GM12878 (cell line): ENCODE results near the gene USP17L17. TPM values are rescaled to one million over a fixed set of nuclear protein-coding genes. Genes with fewer than 3 reads are reported as not detected.
"Not testable (repeated sequence)": the region's sequence is repeated elsewhere in the genome, so short reads cannot be mapped to it uniquely, and the experiment has no call there.

Experiments used
- ATAC-seq: fragments of 200-7000 bp; cut with Tn5 transposase; 3 replicates; pipeline ENCODE4 v1.9.1; 2020; ENCODE audit warnings: mild to moderate bottlenecking, moderate library complexity
- BruUV-seq: library from RNA; stranded (reverse); fragments of 400-500 nt; replicated peaks from 2 replicates; lab custom pipeline; 2021; lab: Mats Ljungman, UMichigan
- CTCF ChIA-PET: fragments of 300-600 bp; sonication (Branson Sonifier 250); formaldehyde crosslinking; extraction: SDS; loops from one replicate; lab custom pipeline; 2021; ENCODE audit warnings: inconsistent platforms; lab: Yijun Ruan, JAX
- POLR2A ChIA-PET: fragments of 350-600 bp; formaldehyde crosslinking; extraction: SDS; loops from one replicate; lab custom pipeline; 2021; ENCODE audit warnings: inconsistent platforms; lab: Charles Lee
- RAD21 ChIA-PET: fragments of 300-600 bp; sonication (Branson Sonifier 250); formaldehyde crosslinking; loops from one replicate; lab custom pipeline; 2023; ENCODE audit warnings: antibody characterized with exemption; ENCODE audit not compliant: unreplicated experiment; lab: Charles Lee
- SMC1A ChIA-PET: fragments of 300-600 bp; sonication (Branson Sonifier 250); formaldehyde crosslinking; loops from one replicate; lab custom pipeline; 2023; ENCODE audit not compliant: unreplicated experiment, uncharacterized antibody; lab: Charles Lee
- DNase-seq: peaks from one replicate; pipeline ENCODE4 v3.0.0-alpha.2; 2011; ENCODE audit warnings: low read depth, low spot score
- FAIRE-seq: peaks from 3 replicates; lab custom pipeline; 2011; peaks lifted over from hg19 to GRCh38; lab: Jason Lieb, UNC
- H2AFZ ChIP-seq: 2 replicates; pipeline ENCODE4 v1.6.0; 2011; ENCODE audit warnings: low read depth, low read length, control low read depth; ENCODE audit not compliant: control insufficient read depth
- H3K27ac ChIP-seq: 2 replicates; pipeline ENCODE4 v1.5.1; 2011; ENCODE audit warnings: control low read depth; ENCODE audit not compliant: control insufficient read depth, insufficient read depth
- H3K27me3 ChIP-seq, 2 experiments: replicated peaks in 1 of 2; 2 replicates each; pipeline versions ENCODE4 v1.6.0 to v1.6.1; 2011; ENCODE audit warnings: low read length in 1 of 2; ENCODE audit not compliant: control insufficient read depth in 2 of 2, insufficient read depth in 2 of 2
- H3K36me3 ChIP-seq, 2 experiments: 2 replicates each; pipeline ENCODE4 v1.5.1; 2011; ENCODE audit warnings: low read length in 1 of 2; ENCODE audit not compliant: control insufficient read depth in 2 of 2, insufficient read depth in 2 of 2
- H3K4me1 ChIP-seq: 2 replicates; pipeline ENCODE4 v1.6.1; 2011; ENCODE audit warnings: mild to moderate bottlenecking, low read length, moderate library complexity, mixed read lengths; ENCODE audit not compliant: control insufficient read depth, insufficient read depth
- H3K4me2 ChIP-seq: 2 replicates; pipeline ENCODE4 v1.6.0; 2011; ENCODE audit warnings: control low read depth; ENCODE audit not compliant: control insufficient read depth, insufficient read depth
- H3K4me3 ChIP-seq: fragments of 200-600 bp; sonication (generic); 2 replicates; pipeline ENCODE4 v1.5.1; 2016
- H3K79me2 ChIP-seq: 2 replicates; pipeline ENCODE4 v1.6.0; 2011; ENCODE audit warnings: low read length; ENCODE audit not compliant: control insufficient read depth, insufficient read depth
- H3K9ac ChIP-seq: 2 replicates; pipeline ENCODE4 v1.8.0; 2011; ENCODE audit warnings: low read length, control low read depth, mixed read lengths; ENCODE audit not compliant: control insufficient read depth, insufficient read depth
- H3K9me3 ChIP-seq: replicated peaks from 3 replicates; pipeline ENCODE4 v1.5.1; 2011; ENCODE audit warnings: mild to moderate bottlenecking, low read length; ENCODE audit not compliant: control insufficient read depth, insufficient read depth
- H4K20me1 ChIP-seq: 2 replicates; pipeline ENCODE4 v1.6.0; 2011; ENCODE audit not compliant: control insufficient read depth, insufficient read depth
- WGBS: methylation state at CpG from one replicate; pipeline ENCODE4 v1.1.6; 2016; ENCODE audit warnings: low lambda C conversion rate; ENCODE audit not compliant: insufficient replicate concordance, insufficient coverage; ENCODE audit errors: missing lambda C conversion rate; 5-methylcytosine and 5-hydroxymethylcytosine counted together
- in situ Hi-C: fragments of 300-500 bp; cut with MboI; formaldehyde crosslinking; loops from 9 replicates; pipeline ENCODE4 v1.14.3; 2018; ENCODE audit warnings: mixed read lengths
- intact Hi-C: fragments of 100-400 bp; cut with micrococcal nuclease; formaldehyde crosslinking; loops from one replicate; pipeline ENCODE4 v1.14.2; 2022; ENCODE audit not compliant: unreplicated experiment
- polyA plus RNA-seq, 11 experiments: library from polyadenylated mRNA; depleted of rRNA in 4 of 11; unstranded in 6 of 11; stranded (reverse) in 5 of 11; fragments of >200 nt; fragmentation: Nextera tagmentation in 4 of 11; fragmentation: Illumina TruSeq in 1 of 11; extraction: Ambion mirVana in 4 of 11; extraction: Trizol in 1 of 11; gene quantifications; 1 replicate in 1 of 11; 2 replicates in 10 of 11; pipeline versions ENCODE4 v1.2.1 to v1.2.3, GENCODE V29; 2011 to 2016; ENCODE audit warnings: inconsistent platforms in 2 of 11, missing spikeins in 2 of 11, low read depth in 1 of 11
- total RNA-seq, 4 experiments: library from RNA; depleted of rRNA in 3 of 4; stranded (reverse); fragments of >200 nt in 3 of 4; fragmentation: Illumina TruSeq in 1 of 4; extraction: Trizol in 1 of 4; gene quantifications; 2 replicates each; pipeline versions ENCODE4 v1.2.1 to v1.2.3, GENCODE V29; 2013 to 2021

The USP17L17 gene
- total and polyA plus RNA-seq, 10 of the 15 experiments (the other 5 are each of a cell fraction or from before 2014, with no cell fraction given): not detected

GRCh38 chr4:9215105-9215504 lies 28.6 kb upstream of the USP17L17 start, which contains the start of gene USP17L11:
TSS of gene USP17L11 (plus strand) at chr4:9215405. CDS start at chr4:9215405, 0 bp downstream.
- H3K79me2 ChIP-seq, H3K27me3 ChIP-seq, H3K4me2 ChIP-seq, H3K9ac ChIP-seq, RAD21 ChIA-PET, H4K20me1 ChIP-seq, SMC1A ChIA-PET, H3K36me3 ChIP-seq, BruUV-seq, H2AFZ ChIP-seq, H3K9me3 ChIP-seq, POLR2A ChIA-PET, H3K27ac ChIP-seq, H3K4me3 ChIP-seq, intact Hi-C loops, FAIRE-seq, CTCF ChIA-PET, in situ Hi-C loops, ATAC-seq, H3K4me1 ChIP-seq, DNase-seq: not testable (repeated sequence)
- WGBS: no CpG with 5 or more reads among the region's 14 CpGs

DNA sequence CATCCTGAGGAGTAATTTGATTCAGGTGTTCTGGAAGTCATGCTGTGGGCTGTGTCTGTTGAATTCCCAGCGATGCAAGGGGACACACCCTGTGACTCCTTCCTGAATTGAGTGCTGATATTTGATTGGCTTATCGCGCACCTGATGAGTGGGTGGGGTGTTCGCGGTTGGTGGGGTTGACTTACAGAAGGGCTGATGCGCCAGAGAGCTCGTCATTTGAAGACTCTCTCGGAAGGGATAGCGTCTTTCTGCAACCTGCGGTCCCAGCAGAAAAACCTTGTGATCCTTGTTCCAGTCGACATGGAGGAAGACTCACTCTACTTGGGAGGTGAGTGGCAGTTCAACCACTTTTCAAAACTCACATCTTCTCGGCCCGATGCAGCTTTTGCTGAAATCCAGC lies 23.8 kb upstream of the USP17L17 start, which contains the start of gene USP17L12:
TSS of gene USP17L12 (plus strand) at position 301 of the 400 bp plus-strand sequence. CDS start at position 301, 0 bp downstream.
- WGBS: no CpG with 5 or more reads among the region's 13 CpGs

GRCh38 chr4:9224596-9224995 lies 19.1 kb upstream of the USP17L17 start, which contains the start of gene USP17L13:
TSS of gene USP17L13 (plus strand) at chr4:9224896. CDS start at chr4:9224896, 0 bp downstream.
- H4K20me1 ChIP-seq, H3K36me3 ChIP-seq, H3K27ac ChIP-seq, H3K4me3 ChIP-seq, FAIRE-seq, SMC1A ChIA-PET, intact Hi-C loops, ATAC-seq, DNase-seq, H3K79me2 ChIP-seq, H3K4me2 ChIP-seq, H3K4me1 ChIP-seq, BruUV-seq, CTCF ChIA-PET, RAD21 ChIA-PET, H3K9me3 ChIP-seq, POLR2A ChIA-PET, H2AFZ ChIP-seq, H3K27me3 ChIP-seq, H3K9ac ChIP-seq, in situ Hi-C loops: not testable (repeated sequence)
- whole genome bisulfite sequencing: no CpG with 5 or more reads among the region's 14 CpGs

More for the DNA sequence above, 23.8 kb upstream of the USP17L17 start, which contains the start of gene USP17L12:
- H3K4me1 ChIP-seq, CTCF ChIA-PET, H3K79me2 ChIP-seq, H3K4me2 ChIP-seq, POLR2A ChIA-PET, H3K9ac ChIP-seq, H3K27me3 ChIP-seq, intact Hi-C loops, FAIRE-seq, in situ Hi-C loops, H3K4me3 ChIP-seq, RAD21 ChIA-PET, H3K9me3 ChIP-seq, H3K27ac ChIP-seq, SMC1A ChIA-PET, BruUV-seq, ATAC-seq, H2AFZ ChIP-seq, DNase-seq, H3K36me3 ChIP-seq, H4K20me1 ChIP-seq: not testable (repeated sequence)

- H3K9ac ChIP-seq, RAD21 ChIA-PET, H3K4me3 ChIP-seq, DNase-seq, CTCF ChIA-PET, POLR2A ChIA-PET, H3K36me3 ChIP-seq, BruUV-seq, FAIRE-seq, H3K4me1 ChIP-seq, H3K27me3 ChIP-seq, SMC1A ChIA-PET, intact Hi-C loops, H3K9me3 ChIP-seq, H3K79me2 ChIP-seq, H2AFZ ChIP-seq, in situ Hi-C loops, H3K27ac ChIP-seq, H3K4me2 ChIP-seq, ATAC-seq, H4K20me1 ChIP-seq: not testable (repeated sequence)
- 35% methylated on average over 5 of the region's 8 CpGs for WGBS
These were observed 13.4 kb upstream of the USP17L17 start for GRCh38 chr4:9230249-9230648.
